Erythroblast (primary cell): ENCODE results near the gene UCKL1.

ENCODE experiments used
- DNase-seq, 2 experiments: peaks; one replicate each; lab custom pipeline; 2025; lab: John Stamatoyannopoulos, UW
- GATA1 ChIP-seq: IDR thresholded peaks from 2 replicates; pipeline ENCODE4 v1.6.1; 2011; ENCODE audit warnings: low read depth, mild to moderate bottlenecking, control low read depth, low read length, moderate library complexity
- POLR2A ChIP-seq: IDR thresholded peaks from 2 replicates; pipeline ENCODE4 v1.6.1; 2011; ENCODE audit warnings: mild to moderate bottlenecking, low read length

Gene UCKL1

DNA sequence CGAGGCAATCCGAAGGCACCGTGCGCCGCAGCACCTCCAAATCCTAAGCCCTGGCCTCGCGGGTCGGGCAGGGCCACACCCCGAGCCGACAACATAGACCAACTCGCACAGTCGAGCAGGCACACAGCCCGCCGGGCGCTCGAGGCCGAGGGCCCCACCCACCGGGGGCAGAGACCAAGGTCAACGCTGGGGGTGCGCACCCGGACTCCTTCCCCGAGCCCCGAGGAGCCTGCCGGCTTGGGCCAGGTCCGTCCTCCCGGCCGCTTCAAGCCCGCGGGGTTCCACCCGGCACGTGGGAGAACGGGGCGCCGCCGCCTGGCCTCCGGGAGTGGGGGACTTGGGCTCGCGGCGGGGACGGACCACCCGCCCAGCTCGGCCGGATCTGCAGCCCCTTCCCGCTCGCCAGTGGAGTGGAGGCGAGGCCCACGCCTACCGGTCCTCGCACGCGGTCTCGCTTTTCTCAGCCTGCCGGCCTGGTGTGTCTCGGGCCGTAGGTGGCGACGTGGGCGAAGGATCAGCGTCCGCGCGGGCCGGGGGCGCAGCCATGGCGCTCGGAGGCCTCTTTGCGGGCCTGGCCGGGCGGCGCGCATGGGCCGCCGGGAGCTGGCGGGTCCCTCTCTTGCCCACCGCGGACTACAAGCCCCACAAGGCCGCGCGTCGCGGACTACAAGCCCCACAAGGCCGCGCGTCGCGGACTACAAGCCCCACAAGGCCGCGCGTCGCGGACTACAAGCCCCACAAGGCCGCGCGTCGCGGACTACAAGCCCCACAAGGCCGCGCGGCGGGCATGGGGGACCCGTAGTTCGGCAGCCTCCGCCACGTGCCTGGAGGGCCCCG is at the start of gene UCKL1:
TSS of gene UCKL1 (minus strand) at position 590 of the 837 bp plus-strand sequence. CDS start at position 546, 44 bp downstream.
- TF ChIP-seq GATA1 (no peak), POLR2A (peak; percentile 59)
- DNase-seq = peak; percentile 92 to 94

GRCh38 chr20:64005394-64005793 is 49.2 kb upstream of the UCKL1 start:
- no peak for DNase-seq

DNA sequence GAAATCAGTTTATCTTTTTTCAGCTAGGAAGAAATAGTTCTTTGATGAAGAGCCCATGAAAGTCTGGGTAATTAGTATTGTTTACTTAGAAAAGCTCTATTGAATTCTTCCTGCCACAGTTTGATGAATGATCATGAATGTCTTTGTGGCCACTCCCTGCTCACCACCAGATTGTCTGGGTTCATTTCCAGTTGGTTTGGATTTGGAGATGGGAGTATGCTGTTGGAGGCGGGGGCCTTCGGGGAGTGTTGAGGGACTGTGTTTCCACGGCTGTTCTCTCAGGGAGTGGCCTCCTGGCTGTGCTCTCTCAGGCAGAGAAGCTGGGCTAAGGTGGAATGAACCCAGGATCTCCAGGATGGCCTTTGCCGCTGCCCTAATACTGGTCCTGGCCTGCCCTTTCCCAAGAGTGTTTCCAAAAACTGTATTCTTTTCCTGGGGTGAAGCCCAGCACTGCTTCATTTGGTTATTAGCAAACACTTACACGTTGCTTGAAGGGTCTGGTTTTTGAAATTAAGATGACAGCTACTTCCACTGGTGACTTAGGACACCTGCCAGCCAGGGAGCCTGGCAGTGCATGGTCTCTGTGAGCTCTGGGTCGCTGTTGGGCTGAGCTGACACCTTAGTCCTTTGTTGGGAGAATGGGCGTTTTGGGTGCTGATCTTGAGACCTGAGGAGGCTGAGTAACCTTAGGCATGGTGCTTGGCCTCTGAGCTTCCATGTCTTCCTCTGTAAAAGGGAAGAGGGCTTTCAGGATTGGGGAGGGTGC is 47.9 kb upstream of the UCKL1 start:
- TF ChIP-seq GATA1 = no peak
- no peak for TF ChIP-seq POLR2A
- no peak for DNase-seq

More at GRCh38 chr20:64005394-64005793, 49.2 kb upstream of the UCKL1 start:
- TF ChIP-seq GATA1 = no peak
- TF ChIP-seq POLR2A = no peak

DNA sequence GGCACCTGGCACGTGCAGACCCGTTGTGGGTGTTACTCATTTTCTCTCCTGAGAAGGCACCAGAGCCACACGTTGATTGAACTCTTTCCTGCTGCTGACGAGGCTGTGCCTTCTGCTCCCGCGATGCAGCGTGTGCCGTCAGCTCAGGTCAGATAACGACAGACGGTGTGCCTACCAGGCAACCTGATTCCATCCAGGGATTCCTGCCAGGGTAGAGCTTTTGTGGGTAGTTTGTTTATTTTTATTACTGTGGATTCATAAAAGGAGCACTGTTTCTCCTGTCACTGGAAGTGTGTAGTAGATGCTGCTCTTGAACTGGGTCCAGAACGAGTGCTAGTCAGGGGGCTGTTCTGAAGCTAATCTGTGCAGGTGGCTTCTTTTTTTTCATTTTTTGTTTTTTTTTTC is 45.4 kb upstream of the UCKL1 start:
- TF ChIP-seq GATA1 = no peak
- no peak for TF ChIP-seq POLR2A
- no peak for DNase-seq

- TF ChIP-seq GATA1 = no peak
- TF ChIP-seq POLR2A = no peak
- no peak for DNase-seq
Observed at GRCh38 chr20:64000906-64001305, 44.7 kb upstream of the UCKL1 start.

- DNase-seq = no peak
Observed at GRCh38 chr20:63982937-63983336, 26.7 kb upstream of the UCKL1 start.

GRCh38 chr20:63980806-63981728 is 24.9 kb upstream of the UCKL1 start, which contains the start of gene PRPF6:
Gene PRPF6, plus strand, starts transcription at chr20:63981132. Its CDS starts 114 bp downstream, at chr20:63981246.
- DNase-seq = peak; percentile 98
- TF ChIP-seq GATA1 = no peak
- peak; percentile 69 for TF ChIP-seq POLR2A

More at GRCh38 chr20:63982937-63983336, 26.7 kb upstream of the UCKL1 start:
- TF ChIP-seq GATA1 = no peak
- TF ChIP-seq POLR2A = no peak

- no peak for DNase-seq
- TF ChIP-seq POLR2A = no peak
- TF ChIP-seq GATA1 = no peak
Observed at GRCh38 chr20:63980317-63980805, 24.1 kb upstream of the UCKL1 start.

GRCh38 chr20:63979557-63980316 is 23.5 kb upstream of the UCKL1 start, which contains the start of gene SAMD10:
Gene SAMD10, minus strand, starts transcription at chr20:63979642. Its CDS starts 175 bp downstream, at chr20:63979467.
- DNase-seq = peak; percentile 65 to 74
- no peak for TF ChIP-seq GATA1
- no peak for TF ChIP-seq POLR2A

DNA sequence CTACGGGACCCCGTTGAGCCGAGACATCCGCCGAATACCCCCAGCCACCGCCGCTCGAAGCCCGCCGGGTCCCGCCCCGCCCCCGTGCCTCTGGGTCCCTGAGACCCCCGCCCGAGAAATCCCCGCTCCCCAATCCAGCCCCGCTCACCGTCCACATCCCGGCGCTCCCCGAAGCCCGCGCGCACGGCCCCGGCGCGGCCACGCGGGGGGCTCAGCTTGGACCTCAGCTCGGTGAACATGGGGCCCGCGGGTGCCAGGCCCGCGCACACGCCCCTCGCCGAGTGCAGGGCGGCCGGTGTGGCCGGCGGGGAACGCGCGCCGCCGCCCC is 23.0 kb upstream of the UCKL1 start:
- DNase-seq = no peak
- no peak for TF ChIP-seq GATA1

GRCh38 chr20:63978319-63979228 is 22.4 kb upstream of the UCKL1 start:
- peak; percentile 38 to 46 for DNase-seq

More at GRCh38 chr20:63978319-63979228, 22.4 kb upstream of the UCKL1 start:
- TF ChIP-seq POLR2A (no peak), GATA1 (no peak)
